ENCODE measurements around the gene IL34.

DNA sequence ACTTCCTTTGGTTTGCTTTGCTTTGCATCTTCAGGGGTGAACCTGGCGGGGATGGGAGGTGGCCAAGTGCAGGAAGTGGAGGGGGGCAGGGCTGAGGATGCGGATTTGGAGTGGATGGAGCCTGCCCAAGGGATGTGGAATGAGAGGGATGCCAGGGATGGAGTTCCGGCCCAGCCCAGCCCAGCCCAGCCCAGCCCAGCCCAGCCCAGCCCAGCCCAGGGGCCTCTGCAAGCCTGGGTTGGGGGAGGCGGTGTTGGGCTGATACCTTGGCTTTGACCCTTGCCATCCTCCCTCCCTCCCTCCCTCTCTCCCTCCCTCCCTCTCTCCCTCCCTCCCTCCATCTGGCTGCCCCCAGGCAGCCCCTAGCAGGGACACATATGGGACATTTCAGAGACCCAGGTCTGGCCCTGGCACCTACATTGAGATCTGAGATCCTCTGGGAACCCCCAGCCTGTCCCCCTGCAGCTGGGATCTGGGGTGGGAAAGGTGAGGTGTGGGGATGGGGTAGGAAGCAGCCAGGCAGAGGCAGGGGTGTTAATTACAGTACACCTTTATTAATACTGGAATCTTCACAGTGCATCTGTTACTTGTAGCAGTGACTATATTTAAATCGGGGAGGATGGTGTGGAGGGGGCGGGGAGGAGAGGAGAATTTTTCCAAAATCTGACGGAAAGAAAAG, 14.5 kb downstream of the IL34 start:
- TF ChIP-seq POLR2AphosphoS5 (IDR thresholded peaks at IDR 0.05; ENCODE audit: borderline replicate concordance, low read depth, low read length) (no peak), EZH2 (IDR thresholded peaks at IDR 0.05) (no peak)
